Central memory CD8-positive, alpha-beta T cell (primary cell): ENCODE measurements around the gene SLC6A7.

Experiments used
- ATAC-seq: fragments of 150-1000 bp; cut with Tn5 transposase; replicated peaks from 2 replicates; pipeline ENCODE4 v1.10.0; 2022; ENCODE audit warnings: mild to moderate bottlenecking, moderate FRiP score, moderate number of reproducible peaks; ENCODE audit not compliant: poor library complexity, severe bottlenecking; ENCODE audit errors: extremely low read depth
- DNase-seq, 2 donors: peaks; one replicate each; pipeline ENCODE4 v3.0.0; 2021; ENCODE audit warnings: low spot score in 2 of 2
- H3K27ac Mint-ChIP-seq: one replicate; pipeline ENCODE4 v1.8.0; 2022; ENCODE audit warnings: low read depth, mild to moderate bottlenecking, moderate library complexity, mixed read lengths
- H3K27me3 Mint-ChIP-seq: one replicate; pipeline ENCODE4 v1.8.0; 2022; ENCODE audit warnings: mixed read lengths
- H3K36me3 Mint-ChIP-seq: one replicate; pipeline ENCODE4 v1.8.0; 2022; ENCODE audit warnings: mild to moderate bottlenecking, moderate library complexity, mixed read lengths; ENCODE audit not compliant: insufficient read depth
- H3K4me1 Mint-ChIP-seq: one replicate; pipeline ENCODE4 v1.8.0; 2022; ENCODE audit warnings: mixed read lengths
- H3K4me3 Mint-ChIP-seq: one replicate; pipeline ENCODE4 v1.8.0; 2022; ENCODE audit warnings: mild to moderate bottlenecking, moderate library complexity, mixed read lengths
- H3K9me3 Mint-ChIP-seq: one replicate; pipeline ENCODE4 v1.8.0; 2022; ENCODE audit warnings: mixed read lengths

SLC6A7 gene

DNA sequence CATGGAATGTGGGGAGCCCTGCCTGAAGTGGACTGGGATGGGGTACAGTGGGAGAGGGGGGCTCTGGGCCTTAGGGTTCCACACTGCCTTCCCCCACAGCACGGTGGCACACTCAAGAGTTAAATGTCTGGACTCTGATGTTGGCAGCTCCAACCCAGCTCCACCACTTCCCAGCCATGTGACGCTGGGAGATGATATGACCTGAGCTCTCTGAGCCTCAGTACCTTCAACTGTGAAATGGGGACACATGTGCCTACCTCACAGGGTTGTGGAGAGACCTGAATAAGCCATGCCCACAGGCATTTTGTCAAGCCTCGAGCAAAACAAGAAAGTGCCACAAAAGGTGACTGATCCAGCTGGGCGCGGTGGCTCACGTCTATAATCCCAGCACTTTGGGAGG, 30.8 kb upstream of the SLC6A7 start:
- H3K4me3 Mint-ChIP-seq, result no peak overlapping the region
- H3K4me1 Mint-ChIP-seq, result peaks cover 18% of the 10 kb centered on the region
- DNase-seq (no peak), ATAC-seq (no peak)
- H3K27me3 Mint-ChIP-seq, result peaks cover 24% of the 10 kb centered on the region
- H3K36me3 Mint-ChIP-seq, result no peaks in the 10 kb centered on the region
- no peaks in the 10 kb centered on the region for H3K9me3 Mint-ChIP-seq
- H3K27ac Mint-ChIP-seq, result no peak overlapping the region

GRCh38 chr5:150159741-150160179, 30.1 kb upstream of the SLC6A7 start:
- no peaks in the 10 kb centered on the region for H3K36me3 Mint-ChIP-seq
- peaks cover 18% of the 10 kb centered on the region for H3K4me1 Mint-ChIP-seq
- H3K27ac Mint-ChIP-seq, result no peak overlapping the region
- no peak for ATAC-seq
- DNase-seq, result no peak
- H3K27me3 Mint-ChIP-seq, result peaks cover 30% of the 10 kb centered on the region
- no peaks in the 10 kb centered on the region for H3K9me3 Mint-ChIP-seq
- H3K4me3 Mint-ChIP-seq, result no peak overlapping the region

- no peak overlapping the region for H3K4me3 Mint-ChIP-seq
- peaks cover 37% of the 10 kb centered on the region for H3K27me3 Mint-ChIP-seq
- ATAC-seq, result no peak
- no peaks in the 10 kb centered on the region for H3K36me3 Mint-ChIP-seq
- no peaks in the 10 kb centered on the region for H3K9me3 Mint-ChIP-seq
- no peak for DNase-seq
- peaks cover 14% of the 10 kb centered on the region for H3K4me1 Mint-ChIP-seq
- H3K27ac Mint-ChIP-seq, result no peak overlapping the region
These were observed 29.3 kb upstream of the SLC6A7 start for GRCh38 chr5:150160448-150161081.

DNA sequence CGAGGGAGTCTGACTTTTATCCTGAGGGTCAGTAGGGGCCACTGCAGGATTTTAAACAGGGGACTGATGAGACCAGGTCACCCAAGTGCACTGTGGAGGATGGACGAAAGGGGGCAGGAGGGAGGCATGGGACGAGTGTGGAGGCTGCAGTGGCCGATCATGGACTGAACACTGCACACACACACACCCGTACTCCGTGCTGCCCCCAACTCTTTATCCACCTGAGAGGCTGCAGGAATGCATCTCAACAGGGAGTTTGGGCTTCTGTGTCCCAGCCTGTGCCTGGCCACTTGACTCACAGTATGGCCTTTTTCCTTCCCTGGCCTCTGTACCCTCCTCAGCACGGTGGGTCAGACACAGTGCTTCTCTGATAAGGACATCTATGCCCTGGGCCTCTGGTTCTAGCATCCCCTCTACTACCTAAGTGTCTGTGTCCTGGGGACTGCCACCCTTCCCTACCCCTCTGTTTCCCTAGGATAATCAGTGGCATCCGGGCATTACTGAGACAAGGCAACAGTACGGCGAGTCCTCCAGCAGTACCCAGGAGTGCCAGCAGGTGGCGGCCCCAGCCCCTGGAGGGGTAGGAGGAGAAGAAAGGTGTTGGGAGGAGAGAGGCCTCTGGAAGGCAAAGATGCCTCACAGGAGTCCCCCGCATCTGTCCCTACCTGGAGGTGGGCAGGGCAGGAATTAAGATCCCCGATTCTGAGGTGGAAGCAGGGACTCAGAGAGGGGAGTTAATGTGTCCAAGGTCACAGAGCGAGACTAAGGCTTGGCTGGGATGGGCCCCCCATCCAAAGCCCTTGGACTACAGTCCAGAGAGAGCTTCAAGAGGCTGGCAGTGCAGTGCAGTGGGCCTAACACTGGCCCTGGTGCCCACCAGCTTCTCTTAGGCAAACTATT, 28.4 kb upstream of the SLC6A7 start:
- DNase-seq (peak; percentile 61 to 68), ATAC-seq (peak; percentile 70)
- Mint-ChIP-seq H3K4me1 (peaks cover 4% of the 10 kb centered on the region), H3K36me3 (no peaks in the 10 kb centered on the region), H3K27me3 (peaks cover 38% of the 10 kb centered on the region), H3K9me3 (no peaks in the 10 kb centered on the region), H3K27ac (peak overlapping the region; percentile 32), H3K4me3 (no peak overlapping the region)

DNA sequence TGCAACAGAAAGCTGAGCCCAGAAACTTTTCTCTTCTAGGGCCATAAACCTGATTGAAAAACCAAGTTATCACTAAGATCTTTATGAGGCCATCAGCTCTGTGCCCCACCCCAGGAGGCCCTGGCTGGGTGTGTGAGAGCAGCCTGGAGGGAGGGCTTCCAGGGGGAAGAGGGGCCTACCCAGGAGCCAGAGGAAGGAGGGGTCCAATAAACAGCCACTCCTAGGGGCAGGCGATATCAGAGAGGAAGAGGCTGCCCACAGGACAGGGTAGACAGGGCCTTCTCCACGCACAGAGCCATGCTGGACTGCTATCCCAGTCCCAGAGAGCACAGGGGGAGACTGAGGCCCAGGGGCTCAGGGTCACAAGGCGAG, 27.7 kb upstream of the SLC6A7 start:
- Mint-ChIP-seq H3K9me3 (no peaks in the 10 kb centered on the region), H3K4me3 (no peak overlapping the region), H3K4me1 (peaks cover 4% of the 10 kb centered on the region), H3K27ac (peak overlapping the region; percentile 32), H3K27me3 (peaks cover 31% of the 10 kb centered on the region), H3K36me3 (no peaks in the 10 kb centered on the region)
- no peak for DNase-seq
- no peak for ATAC-seq

DNA sequence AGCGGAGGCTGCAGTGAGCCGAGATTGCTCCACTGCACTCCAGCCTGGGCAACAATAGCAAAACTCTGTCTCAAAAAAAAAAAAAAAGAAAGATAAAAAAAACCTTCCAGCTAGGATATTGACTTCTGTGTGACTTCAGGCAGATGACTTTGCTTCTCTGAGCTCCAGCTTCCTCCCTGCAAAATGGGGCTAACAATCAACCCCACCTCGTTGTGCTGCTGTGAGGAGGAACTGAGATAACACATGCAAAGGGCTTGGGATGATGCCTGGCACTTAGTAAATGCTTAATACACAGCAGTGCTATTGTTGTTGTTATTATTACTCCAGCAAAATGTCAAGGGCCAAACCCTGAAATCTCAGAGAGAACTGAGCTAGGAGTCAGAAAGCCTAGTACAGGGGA, 26.8 kb upstream of the SLC6A7 start:
- peaks cover 4% of the 10 kb centered on the region for H3K4me1 Mint-ChIP-seq
- H3K4me3 Mint-ChIP-seq, result no peak overlapping the region
- no peaks in the 10 kb centered on the region for H3K36me3 Mint-ChIP-seq
- DNase-seq (no peak), ATAC-seq (no peak)
- no peak overlapping the region for H3K27ac Mint-ChIP-seq
- H3K9me3 Mint-ChIP-seq, result no peaks in the 10 kb centered on the region
- H3K27me3 Mint-ChIP-seq, result peaks cover 31% of the 10 kb centered on the region

- no peaks in the 10 kb centered on the region for H3K9me3 Mint-ChIP-seq
- ATAC-seq, result no peak
- H3K4me3 Mint-ChIP-seq, result no peak overlapping the region
- no peak for DNase-seq
- H3K36me3 Mint-ChIP-seq, result no peaks in the 10 kb centered on the region
- H3K27me3 Mint-ChIP-seq, result peaks cover 36% of the 10 kb centered on the region
- no peak overlapping the region for H3K27ac Mint-ChIP-seq
- peaks cover 4% of the 10 kb centered on the region for H3K4me1 Mint-ChIP-seq
These were observed 26.3 kb upstream of the SLC6A7 start for GRCh38 chr5:150163547-150164059.

GRCh38 chr5:150164211-150164980, 25.5 kb upstream of the SLC6A7 start:
- peaks cover 44% of the 10 kb centered on the region for H3K27me3 Mint-ChIP-seq
- no peaks in the 10 kb centered on the region for H3K36me3 Mint-ChIP-seq
- H3K4me1 Mint-ChIP-seq, result peaks cover 4% of the 10 kb centered on the region
- peak overlapping the region; percentile 33 for H3K27ac Mint-ChIP-seq
- no peaks in the 10 kb centered on the region for H3K9me3 Mint-ChIP-seq
- no peak for ATAC-seq
- no peak for DNase-seq
- H3K4me3 Mint-ChIP-seq, result no peak overlapping the region

DNA sequence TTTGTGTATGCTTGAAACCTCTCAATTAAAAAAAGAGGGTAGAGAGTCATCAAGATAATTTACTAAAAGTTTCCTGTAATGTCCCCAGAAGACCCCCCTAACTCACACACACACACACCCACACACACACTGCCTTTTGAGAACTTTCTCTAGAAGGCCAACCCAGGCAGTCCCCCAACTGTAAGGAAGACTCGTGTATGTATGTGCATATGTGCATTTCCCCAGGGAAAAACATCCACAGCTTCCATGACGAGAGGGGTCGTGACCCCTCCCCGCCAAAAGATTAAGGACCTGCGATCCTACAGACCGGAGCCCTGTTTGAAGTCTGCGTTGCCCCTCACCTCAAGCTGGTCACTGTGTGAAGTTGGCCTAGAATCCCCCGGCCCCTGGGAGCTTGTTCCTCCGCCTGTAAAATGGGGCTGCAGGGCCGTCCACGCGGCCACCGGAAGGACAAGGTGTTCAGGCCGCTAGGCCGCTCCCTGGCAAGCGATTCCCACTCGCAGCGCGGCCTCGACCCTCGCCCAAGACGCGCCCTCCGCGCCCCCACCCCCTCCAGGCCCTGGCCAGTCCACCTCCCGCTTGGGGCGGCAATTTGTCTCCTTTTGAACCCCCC, 23.7 kb upstream of the SLC6A7 start:
- peaks cover 61% of the 10 kb centered on the region for H3K27me3 Mint-ChIP-seq
- peaks cover 4% of the 10 kb centered on the region for H3K4me1 Mint-ChIP-seq
- no peak overlapping the region for H3K27ac Mint-ChIP-seq
- ATAC-seq, result no peak
- H3K4me3 Mint-ChIP-seq, result no peak overlapping the region
- no peak for DNase-seq
- H3K9me3 Mint-ChIP-seq, result no peaks in the 10 kb centered on the region
- no peaks in the 10 kb centered on the region for H3K36me3 Mint-ChIP-seq

DNA sequence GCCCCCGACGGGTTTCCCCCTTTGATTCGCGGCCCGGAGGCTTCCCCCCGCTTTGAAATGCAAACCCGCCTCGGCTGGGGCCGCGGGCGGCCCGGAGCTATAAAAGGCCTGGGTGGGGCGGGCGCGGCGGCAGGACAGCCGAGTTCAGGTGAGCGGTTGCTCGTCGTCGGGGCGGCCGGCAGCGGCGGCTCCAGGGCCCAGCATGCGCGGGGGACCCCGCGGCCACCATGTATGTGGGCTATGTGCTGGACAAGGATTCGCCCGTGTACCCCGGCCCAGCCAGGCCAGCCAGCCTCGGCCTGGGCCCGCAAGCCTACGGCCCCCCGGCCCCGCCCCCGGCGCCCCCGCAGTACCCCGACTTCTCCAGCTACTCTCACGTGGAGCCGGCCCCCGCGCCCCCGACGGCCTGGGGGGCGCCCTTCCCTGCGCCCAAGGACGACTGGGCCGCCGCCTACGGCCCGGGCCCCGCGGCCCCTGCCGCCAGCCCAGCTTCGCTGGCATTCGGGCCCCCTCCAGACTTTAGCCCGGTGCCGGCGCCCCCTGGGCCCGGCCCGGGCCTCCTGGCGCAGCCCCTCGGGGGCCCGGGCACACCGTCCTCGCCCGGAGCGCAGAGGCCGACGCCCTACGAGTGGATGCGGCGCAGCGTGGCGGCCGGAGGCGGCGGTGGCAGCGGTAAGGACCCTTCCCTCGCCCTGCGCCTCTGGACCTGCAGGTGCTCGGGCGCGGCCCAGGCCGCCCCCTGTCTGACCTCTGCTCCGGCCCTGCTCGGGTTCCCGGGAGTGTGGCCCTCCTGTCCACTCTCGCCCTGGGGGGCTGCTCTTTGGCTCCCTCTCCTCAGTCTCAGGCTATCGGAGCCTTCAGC, 23.0 kb upstream of the SLC6A7 start, which contains the start of gene CDX1:
Gene CDX1, plus strand, starts transcription at position 129 of the 862 bp plus-strand sequence. Its CDS starts 99 bp downstream, at position 228.
- Mint-ChIP-seq H3K36me3 (no peaks in the 10 kb centered on the region), H3K27ac (no peak within 1 kb of the TSS), H3K9me3 (no peaks in the 10 kb centered on the region), H3K4me1 (no peaks in the 10 kb centered on the region), H3K27me3 (peaks cover 68% of the 10 kb centered on the region), H3K4me3 (no peak within 1 kb of the TSS)
- ATAC-seq (no peak), DNase-seq (no peak)

DNA sequence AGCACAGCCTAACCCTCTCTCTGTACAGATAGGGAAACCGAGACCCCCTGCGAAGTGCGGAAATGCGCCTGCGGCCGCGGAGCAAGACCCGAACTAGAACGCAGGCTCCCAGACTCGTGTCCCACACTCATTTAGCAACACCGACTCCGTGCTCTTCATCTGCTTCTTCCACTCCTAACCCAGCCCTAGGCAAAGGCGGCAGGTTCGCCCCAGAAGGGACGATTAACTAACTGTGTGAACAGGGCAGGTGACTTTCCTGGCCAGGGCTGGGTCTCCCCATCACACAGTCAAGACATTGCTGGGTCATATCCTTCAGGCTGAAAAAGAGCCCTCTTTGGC, 22.4 kb upstream of the SLC6A7 start:
- Mint-ChIP-seq H3K27ac (no peak overlapping the region), H3K36me3 (no peaks in the 10 kb centered on the region), H3K27me3 (peaks cover 74% of the 10 kb centered on the region), H3K4me3 (no peak overlapping the region), H3K9me3 (no peaks in the 10 kb centered on the region), H3K4me1 (no peaks in the 10 kb centered on the region)
- ATAC-seq (no peak), DNase-seq (no peak)
